Testis (tissue), 2 donors: ENCODE data around the gene TMEM18.

Experiments
- CTCF ChIP-seq, 3 experiments: fragments of 450-650 bp in 2 of 3; fragments of 200-600 bp in 1 of 3; sonication (generic) in 1 of 3; IDR thresholded peaks; one replicate each; pipeline ENCODE4 v1.5.1; 2016 to 2019; ENCODE audit warnings: antibody characterized with exemption in 3 of 3, mild to moderate bottlenecking in 2 of 3, moderate library complexity in 1 of 3
- POLR2A ChIP-seq: fragments of 450-650 bp; IDR thresholded peaks from one replicate; pipeline ENCODE4 v1.6.1; 2017; ENCODE audit warnings: antibody characterized with exemption, mild to moderate bottlenecking, moderate library complexity

- TF ChIP-seq CTCF (IDR thresholded peaks at IDR 0.05) (no peak), POLR2A (no peak)
Measured at GRCh38 chr2:717661-718060, 40.5 kb upstream of the TMEM18 start.
